GM12878 (cell line): Measurements from ENCODE around the gene ARL5C. TPM values are rescaled to one million over a fixed set of nuclear protein-coding genes. Genes with fewer than 3 reads are reported as not detected.

Experiments
- ATAC-seq: fragments of 200-7000 bp; cut with Tn5 transposase; 3 replicates; pipeline ENCODE4 v1.9.1; 2020; ENCODE audit warnings: mild to moderate bottlenecking, moderate library complexity
- BruUV-seq: library from RNA; stranded (reverse); fragments of 400-500 nt; replicated peaks from 2 replicates; lab custom pipeline; 2021; lab: Mats Ljungman, UMichigan
- CTCF ChIA-PET: fragments of 300-600 bp; sonication (Branson Sonifier 250); formaldehyde crosslinking; extraction: SDS; loops from one replicate; lab custom pipeline; 2021; ENCODE audit warnings: inconsistent platforms; lab: Yijun Ruan, JAX
- POLR2A ChIA-PET: fragments of 350-600 bp; formaldehyde crosslinking; extraction: SDS; loops from one replicate; lab custom pipeline; 2021; ENCODE audit warnings: inconsistent platforms; lab: Charles Lee
- RAD21 ChIA-PET: fragments of 300-600 bp; sonication (Branson Sonifier 250); formaldehyde crosslinking; loops from one replicate; lab custom pipeline; 2023; ENCODE audit warnings: antibody characterized with exemption; ENCODE audit not compliant: unreplicated experiment; lab: Charles Lee
- SMC1A ChIA-PET: fragments of 300-600 bp; sonication (Branson Sonifier 250); formaldehyde crosslinking; loops from one replicate; lab custom pipeline; 2023; ENCODE audit not compliant: unreplicated experiment, uncharacterized antibody; lab: Charles Lee
- DNase-seq: peaks from one replicate; pipeline ENCODE4 v3.0.0-alpha.2; 2011; ENCODE audit warnings: low read depth, low spot score
- FAIRE-seq: peaks from 3 replicates; lab custom pipeline; 2011; peaks lifted over from hg19 to GRCh38; lab: Jason Lieb, UNC
- H2AFZ ChIP-seq: 2 replicates; pipeline ENCODE4 v1.6.0; 2011; ENCODE audit warnings: low read depth, low read length, control low read depth; ENCODE audit not compliant: control insufficient read depth
- H3K27ac ChIP-seq: 2 replicates; pipeline ENCODE4 v1.5.1; 2011; ENCODE audit warnings: control low read depth; ENCODE audit not compliant: control insufficient read depth, insufficient read depth
- H3K27me3 ChIP-seq, 2 experiments: replicated peaks in 1 of 2; 2 replicates each; pipeline versions ENCODE4 v1.6.0 to v1.6.1; 2011; ENCODE audit warnings: low read length in 1 of 2; ENCODE audit not compliant: control insufficient read depth in 2 of 2, insufficient read depth in 2 of 2
- H3K36me3 ChIP-seq, 2 experiments: 2 replicates each; pipeline ENCODE4 v1.5.1; 2011; ENCODE audit warnings: low read length in 1 of 2; ENCODE audit not compliant: control insufficient read depth in 2 of 2, insufficient read depth in 2 of 2
- H3K4me1 ChIP-seq: 2 replicates; pipeline ENCODE4 v1.6.1; 2011; ENCODE audit warnings: mild to moderate bottlenecking, low read length, moderate library complexity, mixed read lengths; ENCODE audit not compliant: control insufficient read depth, insufficient read depth
- H3K4me2 ChIP-seq: 2 replicates; pipeline ENCODE4 v1.6.0; 2011; ENCODE audit warnings: control low read depth; ENCODE audit not compliant: control insufficient read depth, insufficient read depth
- H3K4me3 ChIP-seq: fragments of 200-600 bp; sonication (generic); 2 replicates; pipeline ENCODE4 v1.5.1; 2016
- H3K79me2 ChIP-seq: 2 replicates; pipeline ENCODE4 v1.6.0; 2011; ENCODE audit warnings: low read length; ENCODE audit not compliant: control insufficient read depth, insufficient read depth
- H3K9ac ChIP-seq: 2 replicates; pipeline ENCODE4 v1.8.0; 2011; ENCODE audit warnings: low read length, control low read depth, mixed read lengths; ENCODE audit not compliant: control insufficient read depth, insufficient read depth
- H3K9me3 ChIP-seq: replicated peaks from 3 replicates; pipeline ENCODE4 v1.5.1; 2011; ENCODE audit warnings: mild to moderate bottlenecking, low read length; ENCODE audit not compliant: control insufficient read depth, insufficient read depth
- H4K20me1 ChIP-seq: 2 replicates; pipeline ENCODE4 v1.6.0; 2011; ENCODE audit not compliant: control insufficient read depth, insufficient read depth
- IKZF1 ChIP-seq: fragments of 450-650 bp; conservative IDR thresholded peaks from 2 replicates; pipeline ENCODE4 v1.6.1; 2017; ENCODE audit warnings: antibody characterized with exemption, mild to moderate bottlenecking
- MYB ChIP-seq: fragments of 150-350 bp; IDR thresholded peaks from 2 replicates; pipeline ENCODE4 v1.6.1; 2014; ENCODE audit warnings: mild to moderate bottlenecking, low read depth, low read length, borderline replicate concordance
- NR2F1 ChIP-seq: fragments of 450-650 bp; conservative IDR thresholded peaks from 2 replicates; pipeline ENCODE4 v1.6.1; 2017; ENCODE audit warnings: mild to moderate bottlenecking
- RB1 ChIP-seq: fragments of 450-650 bp; formaldehyde crosslinking; IDR thresholded peaks from 2 replicates; pipeline ENCODE4 v1.6.1; 2017; ENCODE audit warnings: mild to moderate bottlenecking, borderline replicate concordance
- RUNX3 ChIP-seq: IDR thresholded peaks from 2 replicates; pipeline ENCODE4 v1.6.1; 2012; ENCODE audit warnings: low read length, inconsistent platforms
- SRF ChIP-seq, 2 experiments: IDR thresholded peaks; 2 replicates each; pipeline ENCODE4 v1.6.1; 2011; ENCODE audit warnings: low read depth in 2 of 2, low read length in 2 of 2, mild to moderate bottlenecking in 1 of 2, moderate library complexity in 1 of 2
- TCF12 ChIP-seq: IDR thresholded peaks from 2 replicates; pipeline ENCODE4 v1.6.1; 2011; ENCODE audit warnings: low read depth, mild to moderate bottlenecking, low read length
- WGBS: methylation state at CpG from one replicate; pipeline ENCODE4 v1.1.6; 2016; ENCODE audit warnings: low lambda C conversion rate; ENCODE audit not compliant: insufficient replicate concordance, insufficient coverage; ENCODE audit errors: missing lambda C conversion rate; 5-methylcytosine and 5-hydroxymethylcytosine counted together
- in situ Hi-C: fragments of 300-500 bp; cut with MboI; formaldehyde crosslinking; loops from 9 replicates; pipeline ENCODE4 v1.14.3; 2018; ENCODE audit warnings: mixed read lengths
- intact Hi-C: fragments of 100-400 bp; cut with micrococcal nuclease; formaldehyde crosslinking; loops from one replicate; pipeline ENCODE4 v1.14.2; 2022; ENCODE audit not compliant: unreplicated experiment
- polyA plus RNA-seq, 11 experiments: library from polyadenylated mRNA; depleted of rRNA in 4 of 11; unstranded in 6 of 11; stranded (reverse) in 5 of 11; fragments of >200 nt; fragmentation: Nextera tagmentation in 4 of 11; fragmentation: Illumina TruSeq in 1 of 11; extraction: Ambion mirVana in 4 of 11; extraction: Trizol in 1 of 11; gene quantifications; 1 replicate in 1 of 11; 2 replicates in 10 of 11; pipeline versions ENCODE4 v1.2.1 to v1.2.3, GENCODE V29; 2011 to 2016; ENCODE audit warnings: inconsistent platforms in 2 of 11, missing spikeins in 2 of 11, low read depth in 1 of 11
- total RNA-seq, 4 experiments: library from RNA; depleted of rRNA in 3 of 4; stranded (reverse); fragments of >200 nt in 3 of 4; fragmentation: Illumina TruSeq in 1 of 4; extraction: Trizol in 1 of 4; gene quantifications; 2 replicates each; pipeline versions ENCODE4 v1.2.1 to v1.2.3, GENCODE V29; 2013 to 2021

ARL5C gene
- total and polyA plus RNA-seq, 10 of the 15 experiments (the other 5 are each of a cell fraction or from before 2014, with no cell fraction given): not detected

GRCh38 chr17:39110435-39111136 is 55.4 kb downstream of the ARL5C start:
- ChIA-PET POLR2A (no interaction called here), CTCF (no interaction called here), SMC1A (no interaction called here), RAD21 (no interaction called here)
- TF ChIP-seq SRF (IDR thresholded peaks at IDR 0.05; ENCODE audit: low read depth in 2 of 2, low read length in 2 of 2) (no peak), TCF12 (no peak)
- DNase-seq (no peak), FAIRE-seq (no peak), ATAC-seq (no peak)
- Histone ChIP-seq H3K27ac (no peak overlapping the region), H3K79me2 (no peaks in the 10 kb centered on the region), H3K4me1 (no peaks in the 10 kb centered on the region), H3K9me3 (no peaks in the 10 kb centered on the region), H3K27me3 (peaks cover 0 to 1% of the 10 kb centered on the region in 2 experiments; a peak in 3 of 4 replicates), H4K20me1 (no peaks in the 10 kb centered on the region), H3K4me3 (no peak overlapping the region), H3K36me3 (no peaks in the 10 kb centered on the region), H3K9ac (no peak overlapping the region), H2AFZ (no peak overlapping the region), H3K4me2 (no peak overlapping the region)
- no TSS peak for BruUV-seq
- WGBS: 53% methylated on average over 17 of the region's 19 CpGs
- in situ Hi-C loops: no loop called here
- intact Hi-C loops: no loop called here

- no peak for DNase-seq
- no peak for FAIRE-seq
- POLR2A ChIA-PET: no interaction called here
- no peaks in the 10 kb centered on the region for H3K4me1 ChIP-seq
- no TSS peak for BruUV-seq
- RAD21 ChIA-PET: no interaction called here
- H2AFZ ChIP-seq: no peak overlapping the region
- no peak for ATAC-seq
- SMC1A ChIA-PET: no interaction called here
- peaks cover 0 to 1% of the 10 kb centered on the region in 2 experiments; a peak in 3 of 4 replicates for H3K27me3 ChIP-seq
- no peaks in the 10 kb centered on the region for H3K36me3 ChIP-seq
- in situ Hi-C loops: no loop called here
- no peak overlapping the region for H3K9ac ChIP-seq
- H3K27ac ChIP-seq: no peak overlapping the region
- CTCF ChIA-PET: no interaction called here
- H3K4me2 ChIP-seq: no peak overlapping the region
- H3K9me3 ChIP-seq: no peaks in the 10 kb centered on the region
- no peaks in the 10 kb centered on the region for H4K20me1 ChIP-seq
- TF ChIP-seq NR2F1: no peak
- TF ChIP-seq RB1: no peak
- no peak for TF ChIP-seq IKZF1
- no peak for TF ChIP-seq RUNX3
- TF ChIP-seq MYB: no peak
- intact Hi-C loops: no loop called here
- no peak overlapping the region for H3K4me3 ChIP-seq
- H3K79me2 ChIP-seq: no peaks in the 10 kb centered on the region
- 25% methylated on average over 23 of the region's 23 CpGs for WGBS
Observed at GRCh38 chr17:39108461-39109375, 57.2 kb downstream of the ARL5C start.
